GM23338 (cell line): Measurements from ENCODE around the gene RAB44. TPM values are rescaled to one million over a fixed set of nuclear protein-coding genes. Genes with fewer than 3 reads are reported as not detected.

Experiments used
- ATAC-seq: fragments of 200-7000 bp; cut with Tn5 transposase; 3 replicates; pipeline ENCODE4 v1.9.1; 2020
- DNase-seq: peaks from one replicate; pipeline ENCODE4 v3.0.0-alpha.2; 2015; ENCODE audit warnings: low spot score
- H2AFZ ChIP-seq: fragments of 200-600 bp; sonication (generic); 2 replicates; pipeline ENCODE4 v1.8.0; 2016; ENCODE audit warnings: antibody characterized with exemption, mild to moderate bottlenecking, moderate library complexity
- H3F3A ChIP-seq: fragments of 200-600 bp; sonication (generic); replicated peaks from 2 replicates; pipeline ENCODE4 v1.8.0; 2017; ENCODE audit warnings: antibody characterized with exemption, mixed run types, low read depth
- H3K27ac ChIP-seq: fragments of 200-600 bp; sonication (generic); 2 replicates; pipeline ENCODE4 v1.6.1; 2016; ENCODE audit warnings: low read depth
- H3K27me3 ChIP-seq: fragments of 200-600 bp; sonication (generic); 2 replicates; pipeline ENCODE4 v1.8.0; 2016; ENCODE audit warnings: mild to moderate bottlenecking, mixed run types, moderate library complexity; ENCODE audit not compliant: insufficient read depth
- H3K36me3 ChIP-seq: fragments of 200-600 bp; sonication (generic); 2 replicates; pipeline ENCODE4 v1.8.0; 2016; ENCODE audit warnings: mild to moderate bottlenecking; ENCODE audit not compliant: insufficient read depth
- H3K4me1 ChIP-seq: fragments of 200-600 bp; sonication (generic); 2 replicates; pipeline ENCODE4 v1.8.0; 2016; ENCODE audit warnings: mild to moderate bottlenecking, moderate library complexity; ENCODE audit not compliant: insufficient read depth
- H3K4me2 ChIP-seq: fragments of 200-600 bp; sonication (generic); 2 replicates; pipeline ENCODE4 v1.7.1; 2017; ENCODE audit warnings: mixed run types
- H3K4me3 ChIP-seq: fragments of 200-600 bp; sonication (generic); 2 replicates; pipeline ENCODE4 v1.6.1; 2016; ENCODE audit warnings: mixed run types
- H3K79me2 ChIP-seq: fragments of 200-600 bp; sonication (generic); replicated peaks from 2 replicates; pipeline ENCODE4 v1.8.0; 2017; ENCODE audit warnings: mild to moderate bottlenecking; ENCODE audit not compliant: insufficient read depth
- H3K9me2 ChIP-seq: fragments of 200-600 bp; sonication (generic); 2 replicates; pipeline ENCODE4 v1.8.0; 2017; ENCODE audit not compliant: insufficient read depth
- H4K20me1 ChIP-seq: fragments of 200-600 bp; sonication (generic); replicated peaks from 2 replicates; pipeline ENCODE4 v1.8.0; 2017; ENCODE audit warnings: mild to moderate bottlenecking; ENCODE audit not compliant: insufficient read depth
- H3K27ac Mint-ChIP-seq: 2 replicates; pipeline ENCODE4 v1.8.0; 2020; ENCODE audit warnings: inconsistent platforms, mild to moderate bottlenecking, moderate library complexity, mixed read lengths
- H3K27me3 Mint-ChIP-seq: 3 replicates; pipeline ENCODE4 v1.8.0; 2022; ENCODE audit warnings: low read depth, mild to moderate bottlenecking, moderate library complexity, mixed read lengths, inconsistent platforms; ENCODE audit not compliant: insufficient read depth, poor library complexity
- H3K36me3 Mint-ChIP-seq: 3 replicates; pipeline ENCODE4 v1.8.0; 2021; ENCODE audit warnings: low read depth, mild to moderate bottlenecking, inconsistent platforms, moderate library complexity, mixed read lengths
- H3K4me1 Mint-ChIP-seq: 3 replicates; pipeline ENCODE4 v1.8.0; 2020; ENCODE audit warnings: mild to moderate bottlenecking, inconsistent platforms, mixed read lengths
- H3K4me3 Mint-ChIP-seq: 3 replicates; pipeline ENCODE4 v1.8.0; 2021; ENCODE audit warnings: moderate library complexity, mild to moderate bottlenecking, inconsistent platforms, mixed read lengths
- H3K9me3 Mint-ChIP-seq: 3 replicates; pipeline ENCODE4 v1.8.0; 2020; ENCODE audit warnings: moderate library complexity, mild to moderate bottlenecking, inconsistent platforms, mixed read lengths
- ETS1 ChIP-seq: IDR thresholded peaks from 2 replicates; pipeline ENCODE4 v1.6.1; 2016; ENCODE audit warnings: antibody characterized with exemption
- EZH2 ChIP-seq: fragments of 200-600 bp; sonication (generic); IDR thresholded peaks from one replicate; pipeline ENCODE4 v1.8.0; 2017; ENCODE audit warnings: antibody characterized with exemption, mild to moderate bottlenecking, low read depth; ENCODE audit not compliant: unreplicated experiment
- NANOG ChIP-seq: IDR thresholded peaks from 2 replicates; pipeline ENCODE4 v1.6.1; 2016; ENCODE audit warnings: antibody characterized with exemption, borderline replicate concordance
- POLR2AphosphoS5 ChIP-seq: IDR thresholded peaks from 2 replicates; pipeline ENCODE4 v1.6.1; 2016; ENCODE audit warnings: antibody characterized with exemption, low read depth
- ZNF114 ChIP-seq: fragments of 250-450 bp; sonication (Bioruptor Pico); IDR thresholded peaks from 2 replicates; pipeline ENCODE4 v1.5.0; 2020; ENCODE audit warnings: mild to moderate bottlenecking, moderate library complexity
- ZNF331 ChIP-seq: fragments of 250-450 bp; sonication (Bioruptor Pico); IDR thresholded peaks from 2 replicates; pipeline ENCODE4 v1.5.0; 2020; ENCODE audit warnings: low read depth, mild to moderate bottlenecking, moderate library complexity
- polyA plus RNA-seq: library from polyadenylated mRNA; unstranded; fragments of >200 nt; fragmentation: Nextera tagmentation; extraction: Ambion mirVana; gene quantifications from 2 replicates; pipeline ENCODE4 v1.2.1, GENCODE V29; 2016
- total RNA-seq: library from RNA; depleted of rRNA; stranded (reverse); fragments of >200 nt; shearing (Covaris generic); gene quantifications from 2 replicates; pipeline ENCODE4 v1.2.3, GENCODE V29; 2014
- TF ChIP-seq, protein P1 (sequence below): IDR thresholded peaks from one replicate; pipeline ENCODE4 v1.6.1; 2018; ENCODE audit warnings: antibody characterized with exemption; ENCODE audit not compliant: unreplicated experiment
- TF ChIP-seq, protein P2 (sequence below): fragments of 250-450 bp; sonication (Bioruptor Pico); IDR thresholded peaks from 2 replicates; pipeline ENCODE4 v1.5.0; 2020; ENCODE audit warnings: mild to moderate bottlenecking, moderate library complexity

Gene RAB44
- total and polyA plus RNA-seq, 2 experiments from 2014 or later, result not detected

GRCh38 chr6:36760685-36761435, 63.2 kb downstream of the RAB44 start:
- Histone ChIP-seq H3K27ac (no peak overlapping the region), H2AFZ (no peak overlapping the region), H3K27me3 (no peaks in the 10 kb centered on the region), H3K4me1 (peaks cover 3% of the 10 kb centered on the region; the same call in 1 of the 2 replicates), H3K9me2 (no peaks in the 10 kb centered on the region), H3K36me3 (no peaks in the 10 kb centered on the region), H3F3A (no peaks in the 10 kb centered on the region), H3K79me2 (no peaks in the 10 kb centered on the region), H3K4me2 (no peak overlapping the region), H4K20me1 (no peaks in the 10 kb centered on the region), H3K4me3 (no peak overlapping the region)
- Mint-ChIP-seq H3K27ac (no peak overlapping the region), H3K27me3 (peaks cover 15% of the 10 kb centered on the region), H3K4me3 (no peak overlapping the region), H3K4me1 (peaks cover 23% of the 10 kb centered on the region), H3K36me3 (no peaks in the 10 kb centered on the region), H3K9me3 (no peaks in the 10 kb centered on the region)
- TF ChIP-seq POLR2AphosphoS5 (no peak), NANOG (no peak), ZNF114 (CRISPR knock-in tag) (no peak), ZNF331 (CRISPR knock-in tag) (no peak), EZH2 (no peak), ETS1 (no peak)
- TF ChIP-seq, protein P1, sequence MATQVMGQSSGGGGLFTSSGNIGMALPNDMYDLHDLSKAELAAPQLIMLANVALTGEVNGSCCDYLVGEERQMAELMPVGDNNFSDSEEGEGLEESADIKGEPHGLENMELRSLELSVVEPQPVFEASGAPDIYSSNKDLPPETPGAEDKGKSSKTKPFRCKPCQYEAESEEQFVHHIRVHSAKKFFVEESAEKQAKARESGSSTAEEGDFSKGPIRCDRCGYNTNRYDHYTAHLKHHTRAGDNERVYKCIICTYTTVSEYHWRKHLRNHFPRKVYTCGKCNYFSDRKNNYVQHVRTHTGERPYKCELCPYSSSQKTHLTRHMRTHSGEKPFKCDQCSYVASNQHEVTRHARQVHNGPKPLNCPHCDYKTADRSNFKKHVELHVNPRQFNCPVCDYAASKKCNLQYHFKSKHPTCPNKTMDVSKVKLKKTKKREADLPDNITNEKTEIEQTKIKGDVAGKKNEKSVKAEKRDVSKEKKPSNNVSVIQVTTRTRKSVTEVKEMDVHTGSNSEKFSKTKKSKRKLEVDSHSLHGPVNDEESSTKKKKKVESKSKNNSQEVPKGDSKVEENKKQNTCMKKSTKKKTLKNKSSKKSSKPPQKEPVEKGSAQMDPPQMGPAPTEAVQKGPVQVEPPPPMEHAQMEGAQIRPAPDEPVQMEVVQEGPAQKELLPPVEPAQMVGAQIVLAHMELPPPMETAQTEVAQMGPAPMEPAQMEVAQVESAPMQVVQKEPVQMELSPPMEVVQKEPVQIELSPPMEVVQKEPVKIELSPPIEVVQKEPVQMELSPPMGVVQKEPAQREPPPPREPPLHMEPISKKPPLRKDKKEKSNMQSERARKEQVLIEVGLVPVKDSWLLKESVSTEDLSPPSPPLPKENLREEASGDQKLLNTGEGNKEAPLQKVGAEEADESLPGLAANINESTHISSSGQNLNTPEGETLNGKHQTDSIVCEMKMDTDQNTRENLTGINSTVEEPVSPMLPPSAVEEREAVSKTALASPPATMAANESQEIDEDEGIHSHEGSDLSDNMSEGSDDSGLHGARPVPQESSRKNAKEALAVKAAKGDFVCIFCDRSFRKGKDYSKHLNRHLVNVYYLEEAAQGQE, result no peak
- TF ChIP-seq, protein P2, sequence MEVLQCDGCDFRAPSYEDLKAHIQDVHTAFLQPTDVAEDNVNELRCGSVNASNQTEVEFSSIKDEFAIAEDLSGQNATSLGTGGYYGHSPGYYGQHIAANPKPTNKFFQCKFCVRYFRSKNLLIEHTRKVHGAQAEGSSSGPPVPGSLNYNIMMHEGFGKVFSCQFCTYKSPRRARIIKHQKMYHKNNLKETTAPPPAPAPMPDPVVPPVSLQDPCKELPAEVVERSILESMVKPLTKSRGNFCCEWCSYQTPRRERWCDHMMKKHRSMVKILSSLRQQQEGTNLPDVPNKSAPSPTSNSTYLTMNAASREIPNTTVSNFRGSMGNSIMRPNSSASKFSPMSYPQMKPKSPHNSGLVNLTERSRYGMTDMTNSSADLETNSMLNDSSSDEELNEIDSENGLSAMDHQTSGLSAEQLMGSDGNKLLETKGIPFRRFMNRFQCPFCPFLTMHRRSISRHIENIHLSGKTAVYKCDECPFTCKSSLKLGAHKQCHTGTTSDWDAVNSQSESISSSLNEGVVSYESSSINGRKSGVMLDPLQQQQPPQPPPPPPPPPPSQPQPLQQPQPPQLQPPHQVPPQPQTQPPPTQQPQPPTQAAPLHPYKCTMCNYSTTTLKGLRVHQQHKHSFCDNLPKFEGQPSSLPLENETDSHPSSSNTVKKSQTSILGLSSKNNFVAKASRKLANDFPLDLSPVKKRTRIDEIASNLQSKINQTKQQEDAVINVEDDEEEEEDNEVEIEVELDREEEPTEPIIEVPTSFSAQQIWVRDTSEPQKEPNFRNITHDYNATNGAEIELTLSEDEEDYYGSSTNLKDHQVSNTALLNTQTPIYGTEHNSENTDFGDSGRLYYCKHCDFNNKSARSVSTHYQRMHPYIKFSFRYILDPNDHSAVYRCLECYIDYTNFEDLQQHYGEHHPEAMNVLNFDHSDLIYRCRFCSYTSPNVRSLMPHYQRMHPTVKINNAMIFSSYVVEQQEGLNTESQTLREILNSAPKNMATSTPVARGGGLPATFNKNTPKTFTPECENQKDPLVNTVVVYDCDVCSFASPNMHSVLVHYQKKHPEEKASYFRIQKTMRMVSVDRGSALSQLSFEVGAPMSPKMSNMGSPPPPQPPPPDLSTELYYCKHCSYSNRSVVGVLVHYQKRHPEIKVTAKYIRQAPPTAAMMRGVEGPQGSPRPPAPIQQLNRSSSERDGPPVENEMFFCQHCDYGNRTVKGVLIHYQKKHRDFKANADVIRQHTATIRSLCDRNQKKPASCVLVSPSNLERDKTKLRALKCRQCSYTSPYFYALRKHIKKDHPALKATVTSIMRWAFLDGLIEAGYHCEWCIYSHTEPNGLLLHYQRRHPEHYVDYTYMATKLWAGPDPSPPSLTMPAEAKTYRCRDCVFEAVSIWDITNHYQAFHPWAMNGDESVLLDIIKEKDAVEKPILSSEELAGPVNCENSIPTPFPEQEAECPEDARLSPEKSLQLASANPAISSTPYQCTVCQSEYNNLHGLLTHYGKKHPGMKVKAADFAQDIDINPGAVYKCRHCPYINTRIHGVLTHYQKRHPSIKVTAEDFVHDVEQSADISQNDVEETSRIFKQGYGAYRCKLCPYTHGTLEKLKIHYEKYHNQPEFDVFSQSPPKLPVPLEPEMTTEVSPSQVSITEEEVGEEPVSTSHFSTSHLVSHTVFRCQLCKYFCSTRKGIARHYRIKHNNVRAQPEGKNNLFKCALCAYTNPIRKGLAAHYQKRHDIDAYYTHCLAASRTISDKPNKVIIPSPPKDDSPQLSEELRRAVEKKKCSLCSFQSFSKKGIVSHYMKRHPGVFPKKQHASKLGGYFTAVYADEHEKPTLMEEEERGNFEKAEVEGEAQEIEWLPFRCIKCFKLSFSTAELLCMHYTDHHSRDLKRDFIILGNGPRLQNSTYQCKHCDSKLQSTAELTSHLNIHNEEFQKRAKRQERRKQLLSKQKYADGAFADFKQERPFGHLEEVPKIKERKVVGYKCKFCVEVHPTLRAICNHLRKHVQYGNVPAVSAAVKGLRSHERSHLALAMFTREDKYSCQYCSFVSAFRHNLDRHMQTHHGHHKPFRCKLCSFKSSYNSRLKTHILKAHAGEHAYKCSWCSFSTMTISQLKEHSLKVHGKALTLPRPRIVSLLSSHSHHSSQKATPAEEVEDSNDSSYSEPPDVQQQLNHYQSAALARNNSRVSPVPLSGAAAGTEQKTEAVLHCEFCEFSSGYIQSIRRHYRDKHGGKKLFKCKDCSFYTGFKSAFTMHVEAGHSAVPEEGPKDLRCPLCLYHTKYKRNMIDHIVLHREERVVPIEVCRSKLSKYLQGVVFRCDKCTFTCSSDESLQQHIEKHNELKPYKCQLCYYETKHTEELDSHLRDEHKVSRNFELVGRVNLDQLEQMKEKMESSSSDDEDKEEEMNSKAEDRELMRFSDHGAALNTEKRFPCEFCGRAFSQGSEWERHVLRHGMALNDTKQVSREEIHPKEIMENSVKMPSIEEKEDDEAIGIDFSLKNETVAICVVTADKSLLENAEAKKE (CRISPR knock-in tag), result no peak
- DNase-seq, result no peak
- ATAC-seq, result no peak
